SK-N-MC (cell line): ENCODE measurements around the gene CHAF1B.

Experiments used
- DNase-seq: peaks from one replicate; pipeline ENCODE4 v3.0.0-alpha.2; 2011; ENCODE audit warnings: low read depth, low spot score
- H3K27ac ChIP-seq: fragments of 200-600 bp; sonication (generic); 2 replicates; pipeline ENCODE4 v1.5.1; 2016; ENCODE audit warnings: mixed run types
- H3K36me3 ChIP-seq: fragments of 200-600 bp; sonication (generic); 2 replicates; pipeline ENCODE4 v1.6.1; 2017; ENCODE audit warnings: antibody characterized with exemption, low read length, mixed read lengths; ENCODE audit not compliant: insufficient read depth
- H3K4me3 ChIP-seq: fragments of 200-600 bp; sonication (generic); 2 replicates; pipeline ENCODE4 v1.5.1; 2016
- H3K9ac ChIP-seq: fragments of 200-600 bp; sonication (generic); 2 replicates; pipeline ENCODE4 v1.8.0; 2017; ENCODE audit warnings: mixed run types, mixed read lengths; ENCODE audit not compliant: insufficient read length
- H3K9me3 ChIP-seq: fragments of 200-600 bp; sonication (generic); 2 replicates; pipeline ENCODE4 v1.6.1; 2017; ENCODE audit warnings: low read depth, mild to moderate bottlenecking, antibody characterized with exemption, low read length, moderate library complexity, mixed read lengths
- EZH2 ChIP-seq: fragments of 200-600 bp; sonication (generic); IDR thresholded peaks from one replicate; pipeline ENCODE4 v1.6.1; 2017; ENCODE audit warnings: antibody characterized with exemption
- FOXP2 ChIP-seq: optimal IDR thresholded peaks from 2 replicates; pipeline ENCODE3; 2011; ENCODE audit warnings: mild to moderate bottlenecking, moderate library complexity; ENCODE audit not compliant: insufficient read depth; ENCODE audit errors: extremely low read length, control extremely low read depth
- POLR2AphosphoS5 ChIP-seq: IDR thresholded peaks from 2 replicates; pipeline ENCODE4 v1.6.1; 2012; ENCODE audit warnings: mild to moderate bottlenecking, low read depth, low read length, borderline replicate concordance

Gene CHAF1B

DNA sequence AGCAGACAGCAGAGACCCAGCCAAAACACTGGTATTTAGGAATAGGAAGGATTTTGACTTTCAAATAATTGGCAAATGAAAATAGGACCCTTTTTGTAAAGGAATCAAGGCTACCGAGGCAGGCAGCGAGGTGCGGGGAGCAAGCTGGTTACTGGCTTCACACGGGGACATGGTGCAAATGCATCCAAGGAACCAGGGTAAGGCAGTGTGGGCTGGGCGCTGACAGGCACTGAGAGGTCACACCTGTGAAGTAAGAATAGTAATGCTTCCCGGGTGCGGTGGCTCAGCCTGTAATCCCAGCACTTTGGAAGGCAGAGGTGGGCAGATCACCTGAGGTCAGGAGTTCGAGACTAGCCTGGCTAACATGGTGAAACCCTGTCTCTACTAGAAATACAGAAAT is 15.5 kb downstream of the CHAF1B start:
- no peak for DNase-seq
- H3K9me3 ChIP-seq = no peaks in the 10 kb centered on the region
- peaks cover 60% of the 10 kb centered on the region for H3K36me3 ChIP-seq
- H3K27ac ChIP-seq = no peak overlapping the region
- no peak overlapping the region for H3K4me3 ChIP-seq
- TF ChIP-seq POLR2AphosphoS5 (no peak), EZH2 (no peak), FOXP2 (no peak)
- H3K9ac ChIP-seq = no peak overlapping the region

DNA sequence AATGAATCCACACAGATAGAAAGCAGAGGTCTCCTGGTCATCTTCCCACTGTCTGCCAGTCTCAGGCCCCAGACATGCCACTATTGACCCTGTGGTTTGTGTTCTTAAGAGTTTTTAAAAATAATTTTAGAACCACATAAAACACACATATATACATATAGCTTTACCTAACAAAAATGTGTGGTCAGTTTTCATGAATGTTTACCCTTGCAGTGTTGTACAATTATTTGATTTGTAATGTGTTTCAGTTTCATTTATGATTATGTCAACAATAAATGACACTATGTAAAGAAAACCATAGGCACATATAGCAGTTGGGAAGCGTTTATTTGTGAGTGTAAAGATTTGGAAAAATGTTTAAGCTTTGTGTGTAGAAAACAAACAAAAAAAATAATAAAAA is 17.1 kb downstream of the CHAF1B start:
- peaks cover 59% of the 10 kb centered on the region for H3K36me3 ChIP-seq
- H3K4me3 ChIP-seq = no peak overlapping the region
- H3K9me3 ChIP-seq = no peaks in the 10 kb centered on the region
- DNase-seq = no peak
- TF ChIP-seq EZH2 (no peak), POLR2AphosphoS5 (no peak), FOXP2 (no peak)
- H3K27ac ChIP-seq = no peak overlapping the region
- H3K9ac ChIP-seq = no peak overlapping the region

DNA sequence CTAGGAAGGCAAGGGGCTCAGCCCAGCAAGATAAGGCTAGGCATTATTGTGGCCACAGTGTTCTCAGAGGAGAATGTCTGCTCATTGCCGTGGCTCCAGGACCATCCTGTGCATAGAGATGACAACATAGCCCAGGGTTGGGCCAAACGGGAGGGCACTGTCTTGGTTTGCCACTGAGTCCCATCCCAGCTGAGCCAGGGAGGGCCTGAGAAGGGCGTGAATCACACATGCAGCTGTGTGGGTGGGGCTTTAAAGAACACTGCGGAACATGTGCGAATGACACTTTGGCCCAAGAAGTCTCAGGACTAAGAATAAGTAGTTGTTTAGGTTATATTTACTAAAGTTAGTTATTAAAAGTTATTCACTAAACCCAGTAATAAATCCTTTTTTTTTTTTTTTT is 18.5 kb downstream of the CHAF1B start:
- Histone ChIP-seq H3K9me3 (no peaks in the 10 kb centered on the region), H3K27ac (no peak overlapping the region), H3K9ac (no peak overlapping the region), H3K4me3 (no peak overlapping the region), H3K36me3 (peaks cover 57% of the 10 kb centered on the region)
- DNase-seq = no peak
- TF ChIP-seq FOXP2 (no peak), POLR2AphosphoS5 (no peak), EZH2 (no peak)

DNA sequence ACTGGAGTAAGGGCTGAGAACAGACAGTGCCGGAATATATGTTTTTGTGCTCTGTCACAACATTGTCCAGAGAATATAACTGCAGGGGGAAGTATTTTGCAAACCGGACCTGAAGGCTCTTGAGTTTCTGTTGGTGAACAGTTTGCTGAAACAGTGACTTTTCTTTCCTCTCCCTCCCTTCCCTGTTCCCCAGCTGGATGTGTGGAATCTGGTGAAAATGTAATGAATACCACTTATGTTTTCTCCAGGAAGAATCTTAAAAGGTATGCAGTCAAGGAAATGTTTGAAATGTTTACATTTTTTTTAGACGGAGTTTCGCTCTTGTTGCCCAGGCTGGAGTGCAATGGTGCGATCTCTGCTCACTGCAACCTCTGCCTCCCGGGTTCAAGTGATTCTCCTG is 23.4 kb downstream of the CHAF1B start:
- no peak overlapping the region for H3K9ac ChIP-seq
- DNase-seq = no peak
- H3K9me3 ChIP-seq = no peaks in the 10 kb centered on the region
- H3K36me3 ChIP-seq = peaks cover 47% of the 10 kb centered on the region
- no peak overlapping the region for H3K4me3 ChIP-seq
- H3K27ac ChIP-seq = no peak overlapping the region
- TF ChIP-seq FOXP2 = no peak
- TF ChIP-seq EZH2 = no peak
- no peak for TF ChIP-seq POLR2AphosphoS5

DNA sequence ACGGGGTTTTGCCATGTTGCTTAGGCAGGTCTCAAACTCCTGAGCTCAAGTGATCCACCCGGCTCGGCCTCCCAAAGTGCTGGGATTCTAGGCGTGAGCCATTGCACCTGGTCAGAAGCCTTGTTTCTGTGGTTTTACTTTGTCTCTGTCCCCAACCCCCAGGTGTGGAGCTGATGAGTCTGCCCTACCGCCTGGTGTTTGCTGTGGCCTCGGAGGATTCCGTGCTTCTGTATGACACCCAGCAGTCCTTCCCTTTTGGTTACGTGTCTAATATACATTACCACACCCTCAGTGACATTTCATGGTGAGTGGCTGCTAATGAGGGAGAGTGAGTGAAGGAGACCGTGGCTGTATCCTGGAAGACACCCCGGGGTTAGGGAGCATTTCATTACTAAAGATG is 26.1 kb downstream of the CHAF1B start:
- Histone ChIP-seq H3K4me3 (no peak overlapping the region), H3K27ac (no peak overlapping the region), H3K36me3 (peaks cover 60% of the 10 kb centered on the region), H3K9ac (no peak overlapping the region), H3K9me3 (no peaks in the 10 kb centered on the region)
- DNase-seq = no peak
- no peak for TF ChIP-seq FOXP2
- no peak for TF ChIP-seq EZH2
- TF ChIP-seq POLR2AphosphoS5 = no peak

DNA sequence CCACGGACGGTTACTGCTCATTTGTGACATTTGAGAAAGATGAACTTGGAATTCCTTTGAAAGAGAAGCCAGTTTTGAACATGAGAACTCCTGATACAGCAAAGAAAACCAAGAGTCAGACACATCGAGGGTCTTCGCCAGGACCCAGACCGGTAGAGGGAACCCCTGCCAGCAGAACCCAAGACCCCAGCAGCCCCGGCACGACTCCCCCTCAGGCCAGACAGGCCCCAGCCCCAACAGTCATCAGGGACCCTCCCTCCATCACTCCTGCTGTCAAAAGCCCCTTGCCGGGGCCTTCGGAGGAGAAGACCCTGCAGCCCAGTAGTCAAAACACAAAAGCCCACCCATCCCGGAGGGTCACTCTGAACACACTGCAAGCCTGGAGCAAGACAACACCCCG is 27.7 kb downstream of the CHAF1B start:
- Histone ChIP-seq H3K4me3 (no peak overlapping the region), H3K36me3 (peaks cover 62% of the 10 kb centered on the region)
- no peak for TF ChIP-seq EZH2

DNA sequence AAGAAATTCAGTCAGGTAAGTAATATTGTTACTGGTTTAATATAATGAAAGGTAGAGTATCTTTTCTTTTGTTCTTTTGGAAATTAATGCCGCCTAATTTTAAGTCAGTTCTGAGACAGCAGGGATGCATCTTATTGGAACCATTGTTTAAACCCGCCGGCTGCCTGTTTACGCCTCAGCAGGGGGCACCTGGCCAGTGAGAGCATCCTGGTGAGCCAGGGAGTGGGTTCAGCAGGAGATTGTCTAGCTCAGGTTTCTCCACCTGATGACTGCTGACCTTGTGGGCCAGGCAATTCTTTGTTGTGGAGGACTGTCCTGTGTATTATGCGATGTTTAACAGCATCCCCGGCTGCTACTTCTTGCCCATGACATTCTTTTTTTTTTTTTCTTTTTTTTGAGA is 30.2 kb downstream of the CHAF1B start:
- DNase-seq = no peak
- H3K9ac ChIP-seq = no peak overlapping the region
- H3K9me3 ChIP-seq = no peaks in the 10 kb centered on the region
- no peak overlapping the region for H3K27ac ChIP-seq
- TF ChIP-seq FOXP2 = no peak
- TF ChIP-seq EZH2 = no peak
- TF ChIP-seq POLR2AphosphoS5 = no peak
- no peak overlapping the region for H3K4me3 ChIP-seq
- H3K36me3 ChIP-seq = peaks cover 58% of the 10 kb centered on the region

More for the DNA sequence above, 27.7 kb downstream of the CHAF1B start:
- no peak for DNase-seq
- Histone ChIP-seq H3K9ac (no peak overlapping the region), H3K27ac (no peak overlapping the region), H3K9me3 (no peaks in the 10 kb centered on the region)

DNA sequence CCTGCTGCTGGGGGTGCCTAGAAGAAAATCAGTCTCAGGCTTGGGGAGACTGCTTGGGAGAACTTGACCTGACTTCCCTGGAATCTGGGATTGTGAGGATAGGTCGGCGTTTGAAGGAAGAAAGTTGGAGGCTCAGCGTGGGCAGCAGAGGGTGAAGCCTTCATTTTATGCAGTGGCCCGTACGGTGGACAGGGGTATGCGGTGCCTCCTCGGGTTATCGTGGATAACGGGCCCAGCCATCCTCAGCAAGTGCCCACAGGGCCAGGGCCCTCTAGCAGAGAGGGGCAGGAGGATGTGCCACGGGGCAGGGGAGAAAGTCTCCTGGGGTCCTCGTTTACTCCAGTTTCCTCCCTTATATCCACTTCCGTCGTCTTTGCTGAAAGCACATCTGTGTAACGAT is 34.0 kb downstream of the CHAF1B start:
- no peak for TF ChIP-seq FOXP2
- TF ChIP-seq POLR2AphosphoS5 = no peak
- TF ChIP-seq EZH2 = no peak
- Histone ChIP-seq H3K4me3 (no peak overlapping the region), H3K36me3 (peaks cover 28% of the 10 kb centered on the region), H3K9me3 (no peaks in the 10 kb centered on the region), H3K27ac (no peak overlapping the region), H3K9ac (no peak overlapping the region)
- DNase-seq = no peak

DNA sequence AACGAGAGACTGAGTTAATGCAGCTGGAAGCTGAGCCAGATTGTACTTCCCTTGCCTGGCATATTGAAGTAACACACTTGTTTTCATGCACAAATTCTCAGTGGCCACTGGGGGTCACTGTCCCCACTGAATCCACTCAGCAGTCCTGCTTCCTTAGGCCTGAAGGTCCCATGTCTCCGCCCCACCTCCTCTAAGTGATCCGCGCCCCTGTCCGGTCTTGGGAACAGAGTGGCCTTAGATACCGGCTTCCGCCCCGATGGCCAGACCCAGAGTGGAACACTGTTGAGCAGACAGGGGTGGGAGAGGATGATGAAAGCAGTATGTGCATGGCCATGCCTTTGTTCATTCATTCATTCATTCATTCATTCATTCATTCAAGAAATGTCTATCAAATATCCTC is 34.8 kb downstream of the CHAF1B start:
- DNase-seq = peak; percentile 32
- TF ChIP-seq FOXP2 (no peak), EZH2 (no peak), POLR2AphosphoS5 (no peak)
- peak overlapping the region; percentile 42; the same call in 1 of the 2 replicates for H3K27ac ChIP-seq
- H3K4me3 ChIP-seq = no peak overlapping the region
- no peaks in the 10 kb centered on the region for H3K9me3 ChIP-seq
- H3K9ac ChIP-seq = no peak overlapping the region
- H3K36me3 ChIP-seq = peaks cover 23% of the 10 kb centered on the region
